HCT116 (cell line): ENCODE measurements around the gene AIF1. TPM values are rescaled to one million over a fixed set of nuclear protein-coding genes. Genes with fewer than 3 reads are reported as not detected.

Experiments
- ATAC-seq: fragments of 200-7000 bp; cut with Tn5 transposase; 2 replicates; pipeline ENCODE4 v1.9.1; 2020; ENCODE audit warnings: mild to moderate bottlenecking, moderate library complexity
- Bru-seq: library from RNA; stranded (reverse); fragments of 400-500 nt; gene quantifications from one replicate; lab custom pipeline; 2021; lab: Mats Ljungman, UMichigan
- BruChase-seq, 2 experiments: library from RNA; stranded (reverse); fragments of 400-500 nt; gene quantifications; one replicate each; lab custom pipeline; 2021; lab: Mats Ljungman, UMichigan
- BruUV-seq: library from RNA; stranded (reverse); fragments of 400-500 nt; replicated peaks from 2 replicates; lab custom pipeline; 2021; lab: Mats Ljungman, UMichigan
- CTCF ChIA-PET: fragments of 300-600 bp; sonication (Branson Sonifier 250); formaldehyde crosslinking; loops from one replicate; lab custom pipeline; 2021; ENCODE audit warnings: antibody characterized with exemption; lab: Charles Lee
- POLR2A ChIA-PET: fragments of 300-600, 350-600 bp; sonication (Branson Sonifier 250); formaldehyde crosslinking; loops from one replicate; lab custom pipeline; 2021; ENCODE audit warnings: antibody characterized with exemption; lab: Charles Lee
- RAD21 ChIA-PET, 2 experiments: fragments of 300-600 bp; sonication (Branson Sonifier 250); formaldehyde crosslinking; loops; one replicate each; lab custom pipeline; 2023; ENCODE audit warnings: low total read pairs in 2 of 2; ENCODE audit not compliant: uncharacterized antibody in 2 of 2, unreplicated experiment in 2 of 2, low non-redundant PET in 1 of 2; lab: Charles Lee
- DNase-seq: peaks from one replicate; pipeline ENCODE4 v3.0.0-alpha.2; 2010; ENCODE audit warnings: low read depth, low spot score
- H2AFZ ChIP-seq: fragments of 200-600 bp; shearing (Covaris generic), sonication (generic); 2 replicates; pipeline ENCODE4 v1.6.1; 2017; ENCODE audit warnings: low read depth, mixed run types, mixed read lengths, antibody characterized with exemption, low read length; ENCODE audit not compliant: poor library complexity, severe bottlenecking
- H3K27ac ChIP-seq: 2 replicates; pipeline ENCODE4 v1.5.1; 2012; ENCODE audit warnings: low read depth, low read length
- H3K27me3 ChIP-seq: fragments of 200-600 bp; sonication (generic); 2 replicates; pipeline ENCODE4 v1.6.1; 2016; ENCODE audit warnings: mixed run types, low read length, mixed read lengths; ENCODE audit not compliant: insufficient read depth
- H3K36me3 ChIP-seq, 2 experiments: fragments of 200-500 bp in 1 of 2; fragments of 200-600 bp in 1 of 2; sonication (Bioruptor generic) in 1 of 2; sonication (generic) in 1 of 2; 2 replicates each; pipeline versions ENCODE4 v1.5.1 to v1.6.1; 2014 to 2016; ENCODE audit warnings: low read length in 2 of 2, inconsistent platforms in 1 of 2, mixed read lengths in 1 of 2, mixed run types in 1 of 2; ENCODE audit not compliant: insufficient read depth in 2 of 2, control insufficient read depth in 1 of 2
- H3K4me1 ChIP-seq, 2 experiments: fragments of 200-600 bp in 1 of 2; sonication (generic) in 1 of 2; 2 replicates each; pipeline versions ENCODE4 v1.5.1 to v1.6.1; 2012 to 2017; ENCODE audit warnings: low read length in 2 of 2, inconsistent platforms in 1 of 2, mild to moderate bottlenecking in 1 of 2, mixed read lengths in 1 of 2, mixed run types in 1 of 2, moderate library complexity in 1 of 2; ENCODE audit not compliant: insufficient read depth in 2 of 2, control insufficient read depth in 1 of 2
- H3K4me2 ChIP-seq: fragments of 200-600 bp; sonication (generic); 2 replicates; pipeline ENCODE4 v1.6.1; 2017; ENCODE audit warnings: mixed run types, low read length, mixed read lengths
- H3K4me3 ChIP-seq, 2 experiments: fragments of 200-600 bp in 1 of 2; sonication (generic) in 1 of 2; replicated peaks in 1 of 2; 2 replicates each; pipeline ENCODE4 v1.5.1; 2011 to 2016; ENCODE audit warnings: low read length in 2 of 2, control low read depth in 1 of 2, low read depth in 1 of 2, mild to moderate bottlenecking in 1 of 2, mixed read lengths in 1 of 2, mixed run types in 1 of 2
- H3K79me2 ChIP-seq: fragments of 200-600 bp; sonication (generic); 2 replicates; pipeline ENCODE4 v1.6.1; 2017; ENCODE audit warnings: mild to moderate bottlenecking, mixed run types, low read length, moderate library complexity, mixed read lengths; ENCODE audit not compliant: insufficient read depth
- H3K9ac ChIP-seq: fragments of 200-600 bp; sonication (generic); 2 replicates; pipeline ENCODE4 v1.6.1; 2016; ENCODE audit warnings: low read length, mixed read lengths
- H3K9me2 ChIP-seq: fragments of 200-600 bp; sonication (generic), shearing (Covaris generic); 2 replicates; pipeline ENCODE4 v1.6.1; 2017; ENCODE audit warnings: mixed run types, mild to moderate bottlenecking, moderate library complexity; ENCODE audit not compliant: insufficient read depth
- H3K9me3 ChIP-seq, 2 experiments: fragments of 200-500 bp in 1 of 2; fragments of 200-600 bp in 1 of 2; sonication (Bioruptor generic) in 1 of 2; sonication (generic) in 1 of 2; 2 replicates each; pipeline ENCODE4 v1.6.1; 2014 to 2017; ENCODE audit warnings: low read length in 2 of 2, mixed read lengths in 2 of 2, inconsistent platforms in 1 of 2, low read depth in 1 of 2, mild to moderate bottlenecking in 1 of 2, mixed run types in 1 of 2, moderate library complexity in 1 of 2; ENCODE audit not compliant: control insufficient read depth in 1 of 2, insufficient read depth in 1 of 2
- H4K20me1 ChIP-seq: fragments of 200-600 bp; sonication (generic), shearing (Covaris generic); 2 replicates; pipeline ENCODE4 v1.6.1; 2017; ENCODE audit warnings: mixed run types, mild to moderate bottlenecking, moderate library complexity; ENCODE audit not compliant: insufficient read depth
- ATF3 ChIP-seq: IDR thresholded peaks from 2 replicates; pipeline ENCODE4 v1.6.1; 2012
- CBX3 ChIP-seq: IDR thresholded peaks from 2 replicates; pipeline ENCODE4 v1.6.1; 2012; ENCODE audit warnings: low read depth
- CEBPB ChIP-seq: IDR thresholded peaks from 2 replicates; pipeline ENCODE4 v1.6.1; 2012; ENCODE audit warnings: low read depth
- CTCF ChIP-seq, 3 experiments: fragments of 200-600 bp in 1 of 3; sonication (generic) in 1 of 3; IDR thresholded peaks in 2 of 3; conservative IDR thresholded peaks in 1 of 3; 2 replicates each; pipeline ENCODE4 v1.5.1; 2012 to 2017; ENCODE audit warnings: low read depth in 2 of 3, low read length in 2 of 3, antibody characterized with exemption in 1 of 3, borderline replicate concordance in 1 of 3, control low read depth in 1 of 3, mild to moderate bottlenecking in 1 of 3, mixed read lengths in 1 of 3, mixed run types in 1 of 3, moderate library complexity in 1 of 3; ENCODE audit not compliant: insufficient read depth in 1 of 3
- ELF1 ChIP-seq: IDR thresholded peaks from 2 replicates; pipeline ENCODE4 v1.6.1; 2012; ENCODE audit warnings: low read depth, borderline replicate concordance
- EZH2 ChIP-seq: fragments of 200-600 bp; sonication (generic); IDR thresholded peaks from 2 replicates; pipeline ENCODE4 v1.6.1; 2017; ENCODE audit warnings: antibody characterized with exemption, mixed run types
- JUND ChIP-seq: IDR thresholded peaks from 2 replicates; pipeline ENCODE4 v1.6.1; 2012
- POLR2A ChIP-seq: IDR thresholded peaks from 2 replicates; pipeline ENCODE4 v1.7.0; 2011; ENCODE audit warnings: borderline replicate concordance; ENCODE audit not compliant: insufficient read depth, insufficient read length; ENCODE audit errors: extremely low read depth
- RAD21 ChIP-seq: IDR thresholded peaks from 2 replicates; pipeline ENCODE4 v1.6.1; 2012; ENCODE audit warnings: low read depth, mild to moderate bottlenecking
- SRF ChIP-seq: IDR thresholded peaks from 2 replicates; pipeline ENCODE4 v1.6.1; 2012; ENCODE audit warnings: low read depth
- TCF7L2 ChIP-seq: IDR thresholded peaks from 2 replicates; pipeline ENCODE4 v1.7.0; 2011; ENCODE audit warnings: borderline replicate concordance, inconsistent platforms; ENCODE audit not compliant: insufficient read depth, insufficient read length; ENCODE audit errors: extremely low read depth
- YY1 ChIP-seq: IDR thresholded peaks from 2 replicates; pipeline ENCODE4 v1.6.1; 2011; ENCODE audit warnings: low read length, low read depth, moderate library complexity, mild to moderate bottlenecking; ENCODE audit not compliant: insufficient replicate concordance; ENCODE audit errors: extremely low read depth
- ZBTB33 ChIP-seq: IDR thresholded peaks from 2 replicates; pipeline ENCODE4 v1.6.1; 2011; ENCODE audit warnings: mild to moderate bottlenecking, low read length, moderate library complexity; ENCODE audit not compliant: insufficient replicate concordance; ENCODE audit errors: extremely low read depth
- ZFX ChIP-seq: fragments of 450-650 bp; IDR thresholded peaks from 2 replicates; pipeline ENCODE4 v1.6.1; 2017
- ZNF274 ChIP-seq: fragments of 200-500 bp; sonication (Bioruptor generic); IDR thresholded peaks from 2 replicates; pipeline ENCODE4 v1.6.1; 2014; ENCODE audit warnings: mild to moderate bottlenecking, low read depth, low read length, inconsistent platforms
- intact Hi-C: fragments of 100-400 bp; cut with micrococcal nuclease; formaldehyde crosslinking; loops from 2 replicates; pipeline ENCODE4 v1.10.0; 2022
- long read RNA-seq: library from polyadenylated mRNA; unstranded; transcript quantifications from one replicate; pipeline ENCODE4 v2.0.0, GENCODE V29; 2021; ENCODE audit not compliant: unreplicated experiment
- polyA plus RNA-seq: library from polyadenylated mRNA; unstranded; fragments of >200 nt; gene quantifications from 2 replicates; pipeline ENCODE4 v1.2.1, GENCODE V29; 2012; ENCODE audit warnings: missing spikeins
- total RNA-seq: library from RNA; stranded (reverse); gene quantifications from one replicate; pipeline ENCODE4 v1.2.1, GENCODE V29; 2021; ENCODE audit not compliant: unreplicated experiment

AIF1 gene
- not detected for total RNA-seq
- not detected in 2 replicates for polyA plus RNA-seq
- percentile 17 among the genes with signal in this experiment for Bru-seq, nascent RNA
- BruChase-seq, experiment 1, labeled RNA remaining after a 6-hour chase: not detected
- not detected for BruChase-seq, experiment 2, labeled RNA remaining after a 2-hour chase
- long read RNA-seq: 0 reads

GRCh38 chr6:31614684-31615578 is at the start of gene AIF1:
TSS of gene AIF1 (plus strand) at chr6:31615234. CDS start at chr6:31615330, 96 bp downstream.
- no peak for DNase-seq
- no TSS peak for BruUV-seq
- no peak within 1 kb of the TSS for H3K9ac ChIP-seq
- no peak within 1 kb of the TSS for H3K27ac ChIP-seq
- peaks cover 0 to 6% of the 10 kb centered on the region in 2 experiments; a peak in 3 of 4 replicates for H3K4me1 ChIP-seq
- ATAC-seq: no peak
- no peak within 1 kb of the TSS for H3K4me2 ChIP-seq
- no peaks in the 10 kb centered on the region for H3K9me3 ChIP-seq
- H4K20me1 ChIP-seq: no peaks in the 10 kb centered on the region
- ChIA-PET CTCF (interaction anchor here (1.4 kb wide), 1 partner anchor 17 kb away, joined by 5 read pairs; no protein-coding TSS in a partner anchor), POLR2A (no interaction called here), RAD21 (no interaction called here)
- no peaks in the 10 kb centered on the region for H3K79me2 ChIP-seq
- TF ChIP-seq ATF3 (no peak), EZH2 (no peak), TCF7L2 (no peak), ZNF274 (no peak), RAD21 (no peak), YY1 (no peak), JUND (no peak), CTCF (IDR thresholded peaks at IDR 0.05 in 2 of 3, conservative IDR thresholded peaks at IDR 0.05 in 1 of 3; ENCODE audit: borderline replicate concordance in 1 of 3, insufficient read depth in 1 of 3, low read depth in 2 of 3, low read length in 2 of 3) (no peak), ELF1 (no peak), ZBTB33 (no peak), CBX3 (no peak), SRF (no peak), POLR2A (no peak), ZFX (no peak), CEBPB (no peak)
- no peak within 1 kb of the TSS for H2AFZ ChIP-seq
- H3K27me3 ChIP-seq: no peaks in the 10 kb centered on the region
- H3K9me2 ChIP-seq: no peaks in the 10 kb centered on the region
- no peaks in the 10 kb centered on the region for H3K36me3 ChIP-seq
- intact Hi-C loops: no loop called here
- no peak within 1 kb of the TSS for H3K4me3 ChIP-seq
